ENCODE measurements around the gene KAZN.

DNA sequence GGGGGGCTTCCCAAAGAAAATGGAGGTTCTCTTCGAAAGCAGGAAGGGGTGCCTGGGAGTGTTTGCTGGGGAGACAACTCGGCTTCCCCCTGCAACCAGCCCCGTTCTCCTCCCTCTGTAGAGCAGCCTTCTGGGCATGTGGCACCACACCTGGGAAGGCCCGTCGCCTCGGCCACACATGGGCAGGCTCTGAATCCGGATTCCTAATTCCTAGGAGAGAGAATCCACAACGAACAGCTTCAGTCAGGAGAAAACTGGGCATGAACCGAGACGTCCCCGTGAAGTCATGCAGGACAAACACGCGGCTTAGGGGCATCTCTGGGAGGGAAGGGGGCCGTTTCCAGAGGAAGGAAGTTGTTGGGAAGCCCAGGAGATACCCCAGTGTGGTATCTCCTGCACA is 224.5 kb downstream of the KAZN start:
- TF ChIP-seq, protein P1, sequence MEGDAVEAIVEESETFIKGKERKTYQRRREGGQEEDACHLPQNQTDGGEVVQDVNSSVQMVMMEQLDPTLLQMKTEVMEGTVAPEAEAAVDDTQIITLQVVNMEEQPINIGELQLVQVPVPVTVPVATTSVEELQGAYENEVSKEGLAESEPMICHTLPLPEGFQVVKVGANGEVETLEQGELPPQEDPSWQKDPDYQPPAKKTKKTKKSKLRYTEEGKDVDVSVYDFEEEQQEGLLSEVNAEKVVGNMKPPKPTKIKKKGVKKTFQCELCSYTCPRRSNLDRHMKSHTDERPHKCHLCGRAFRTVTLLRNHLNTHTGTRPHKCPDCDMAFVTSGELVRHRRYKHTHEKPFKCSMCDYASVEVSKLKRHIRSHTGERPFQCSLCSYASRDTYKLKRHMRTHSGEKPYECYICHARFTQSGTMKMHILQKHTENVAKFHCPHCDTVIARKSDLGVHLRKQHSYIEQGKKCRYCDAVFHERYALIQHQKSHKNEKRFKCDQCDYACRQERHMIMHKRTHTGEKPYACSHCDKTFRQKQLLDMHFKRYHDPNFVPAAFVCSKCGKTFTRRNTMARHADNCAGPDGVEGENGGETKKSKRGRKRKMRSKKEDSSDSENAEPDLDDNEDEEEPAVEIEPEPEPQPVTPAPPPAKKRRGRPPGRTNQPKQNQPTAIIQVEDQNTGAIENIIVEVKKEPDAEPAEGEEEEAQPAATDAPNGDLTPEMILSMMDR (IDR thresholded peaks at IDR 0.05; ENCODE audit: low read length): no peak
- no peak for TF ChIP-seq EZH2 (optimal IDR thresholded peaks at IDR 0.05; ENCODE audit: low read depth, low read length)

All from MM.1S (cell line).